ENCODE data around the gene CPS1.

- TF ChIP-seq POLR2A (IDR thresholded peaks at IDR 0.05; ENCODE audit: low read length): no peak
- no peak for TF ChIP-seq GATA1 (IDR thresholded peaks at IDR 0.05; ENCODE audit: low read depth, low read length)
Measured at GRCh38 chr2:210598219-210598618, 41.8 kb downstream of the CPS1 start.
